AG09309 (cell line): Measurements from ENCODE around the gene CDK14.

Experiments
- DNase-seq: peaks from one replicate; pipeline ENCODE4 v3.0.0-alpha.2; 2010; ENCODE audit warnings: low read depth
- H3K4me3 ChIP-seq: 2 replicates; pipeline ENCODE4 v1.5.1; 2011; ENCODE audit warnings: mild to moderate bottlenecking, low read depth, low read length, moderate library complexity; ENCODE audit not compliant: control insufficient read depth
- TF ChIP-seq, protein P1 (sequence below): IDR thresholded peaks from 2 replicates; pipeline ENCODE4 v1.5.1; 2011; ENCODE audit warnings: mild to moderate bottlenecking, low read depth, low read length, inconsistent platforms; ENCODE audit not compliant: insufficient read depth, control insufficient read depth; ENCODE audit errors: missing control alignments

Gene CDK14

DNA sequence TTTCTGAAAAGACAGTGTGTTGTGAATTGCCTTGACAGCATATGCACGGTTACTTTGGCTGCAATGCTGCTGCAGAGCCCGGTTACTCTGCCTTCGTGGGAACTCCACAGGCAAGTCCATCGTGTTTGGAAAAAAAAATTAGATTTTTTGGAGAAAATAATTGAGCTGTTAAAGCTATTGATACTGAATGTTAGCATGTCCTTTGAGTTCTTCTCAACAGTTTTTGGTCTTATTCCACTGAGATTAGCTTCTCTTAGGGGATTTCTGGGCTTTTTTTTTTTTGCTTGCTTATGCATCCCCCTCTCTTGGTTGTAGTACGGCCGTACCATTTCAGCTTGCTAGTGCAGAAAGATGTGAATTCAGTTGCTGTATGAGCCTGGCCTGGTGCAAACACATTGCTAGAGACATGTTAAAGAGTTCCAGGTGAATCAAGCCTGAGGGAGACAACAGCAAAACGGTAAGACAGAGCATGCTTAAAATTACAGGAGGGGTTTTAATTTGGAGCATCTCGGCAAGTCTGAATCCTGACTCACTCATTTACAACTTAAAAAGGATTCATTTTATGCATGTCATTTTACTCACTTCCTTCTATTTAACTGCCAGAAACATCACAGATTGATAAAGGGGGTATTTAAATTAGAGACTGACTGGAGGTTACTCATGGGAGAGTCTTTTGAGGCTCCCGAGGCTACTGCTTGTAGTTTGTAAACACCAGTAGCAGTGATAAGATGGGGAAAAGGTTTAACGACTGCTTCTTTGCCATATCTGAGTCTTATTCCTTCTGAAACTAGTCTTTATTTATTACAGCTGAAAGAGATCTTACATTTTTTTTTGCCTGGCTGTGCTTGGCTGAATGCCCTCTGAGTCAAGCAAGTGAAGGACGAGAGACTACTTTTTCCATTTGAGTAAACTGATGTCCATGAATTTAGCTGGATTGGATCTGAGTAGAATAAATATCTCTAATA, 113.7 kb downstream of the CDK14 start:
- no peak overlapping the region for H3K4me3 ChIP-seq
- no peak for DNase-seq
- TF ChIP-seq, protein P1, sequence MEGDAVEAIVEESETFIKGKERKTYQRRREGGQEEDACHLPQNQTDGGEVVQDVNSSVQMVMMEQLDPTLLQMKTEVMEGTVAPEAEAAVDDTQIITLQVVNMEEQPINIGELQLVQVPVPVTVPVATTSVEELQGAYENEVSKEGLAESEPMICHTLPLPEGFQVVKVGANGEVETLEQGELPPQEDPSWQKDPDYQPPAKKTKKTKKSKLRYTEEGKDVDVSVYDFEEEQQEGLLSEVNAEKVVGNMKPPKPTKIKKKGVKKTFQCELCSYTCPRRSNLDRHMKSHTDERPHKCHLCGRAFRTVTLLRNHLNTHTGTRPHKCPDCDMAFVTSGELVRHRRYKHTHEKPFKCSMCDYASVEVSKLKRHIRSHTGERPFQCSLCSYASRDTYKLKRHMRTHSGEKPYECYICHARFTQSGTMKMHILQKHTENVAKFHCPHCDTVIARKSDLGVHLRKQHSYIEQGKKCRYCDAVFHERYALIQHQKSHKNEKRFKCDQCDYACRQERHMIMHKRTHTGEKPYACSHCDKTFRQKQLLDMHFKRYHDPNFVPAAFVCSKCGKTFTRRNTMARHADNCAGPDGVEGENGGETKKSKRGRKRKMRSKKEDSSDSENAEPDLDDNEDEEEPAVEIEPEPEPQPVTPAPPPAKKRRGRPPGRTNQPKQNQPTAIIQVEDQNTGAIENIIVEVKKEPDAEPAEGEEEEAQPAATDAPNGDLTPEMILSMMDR = no peak

DNA sequence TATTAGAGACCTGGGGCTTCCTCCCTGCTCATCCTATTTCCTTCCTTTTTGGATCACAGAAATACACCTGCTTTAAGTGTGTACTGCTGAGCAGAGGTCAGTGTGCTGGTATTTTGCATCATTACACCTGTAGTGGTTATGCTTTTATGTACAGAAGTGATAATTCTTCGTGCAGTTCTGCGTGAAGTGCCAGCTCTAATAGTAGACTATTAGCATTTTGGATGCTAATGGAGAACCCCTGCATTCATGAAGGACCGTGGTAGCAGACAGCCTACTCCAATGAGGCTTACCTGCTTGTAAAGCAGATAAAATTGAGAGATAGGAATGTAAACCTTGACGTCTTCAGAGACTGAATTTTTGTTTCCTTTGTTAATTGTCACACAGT, 114.3 kb downstream of the CDK14 start:
- TF ChIP-seq, protein P1 = no peak
- H3K4me3 ChIP-seq = no peak overlapping the region
- no peak for DNase-seq

DNA sequence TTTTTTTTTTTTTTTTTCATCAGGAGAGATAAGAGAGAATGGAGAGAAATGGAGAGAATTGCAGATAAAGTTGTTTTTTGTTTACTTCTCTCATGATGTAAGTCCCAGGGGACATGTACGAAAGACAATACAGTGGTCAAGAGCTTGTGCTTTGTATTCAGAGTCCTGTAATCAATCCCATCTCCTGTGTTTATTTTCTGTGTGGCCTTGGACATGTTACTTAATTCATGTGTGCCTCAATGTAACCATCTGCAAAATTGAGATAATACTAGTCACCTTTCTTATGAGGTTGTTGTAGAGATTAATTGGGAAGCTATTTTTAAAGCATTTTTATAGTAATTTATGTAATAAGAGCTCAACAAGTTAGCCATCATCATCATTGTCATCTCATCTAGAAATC, 117.5 kb downstream of the CDK14 start:
- no peak overlapping the region for H3K4me3 ChIP-seq
- DNase-seq = no peak

DNA sequence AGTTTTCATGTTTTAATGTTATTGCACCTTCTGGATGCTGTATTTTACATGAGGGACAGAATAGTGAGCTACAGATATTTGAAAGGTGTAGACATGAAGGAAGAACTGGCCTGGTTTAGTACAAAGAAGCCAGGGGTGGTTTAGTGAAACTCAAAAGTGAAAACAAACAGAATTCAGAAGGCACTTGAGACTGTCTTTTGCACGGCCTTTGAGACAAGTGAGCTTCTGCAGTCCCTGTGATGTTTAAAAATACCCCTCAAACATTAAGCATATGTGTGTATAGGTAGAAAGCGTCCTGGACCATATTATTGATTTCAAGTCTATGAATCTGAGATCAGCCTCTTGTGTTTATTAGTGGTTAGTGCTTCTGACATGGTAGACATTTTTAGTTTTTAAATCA, 118.9 kb downstream of the CDK14 start:
- H3K4me3 ChIP-seq = no peak overlapping the region
- DNase-seq = no peak
- TF ChIP-seq, protein P1 = no peak

More for the DNA sequence above, 117.5 kb downstream of the CDK14 start:
- TF ChIP-seq, protein P1 = no peak

DNA sequence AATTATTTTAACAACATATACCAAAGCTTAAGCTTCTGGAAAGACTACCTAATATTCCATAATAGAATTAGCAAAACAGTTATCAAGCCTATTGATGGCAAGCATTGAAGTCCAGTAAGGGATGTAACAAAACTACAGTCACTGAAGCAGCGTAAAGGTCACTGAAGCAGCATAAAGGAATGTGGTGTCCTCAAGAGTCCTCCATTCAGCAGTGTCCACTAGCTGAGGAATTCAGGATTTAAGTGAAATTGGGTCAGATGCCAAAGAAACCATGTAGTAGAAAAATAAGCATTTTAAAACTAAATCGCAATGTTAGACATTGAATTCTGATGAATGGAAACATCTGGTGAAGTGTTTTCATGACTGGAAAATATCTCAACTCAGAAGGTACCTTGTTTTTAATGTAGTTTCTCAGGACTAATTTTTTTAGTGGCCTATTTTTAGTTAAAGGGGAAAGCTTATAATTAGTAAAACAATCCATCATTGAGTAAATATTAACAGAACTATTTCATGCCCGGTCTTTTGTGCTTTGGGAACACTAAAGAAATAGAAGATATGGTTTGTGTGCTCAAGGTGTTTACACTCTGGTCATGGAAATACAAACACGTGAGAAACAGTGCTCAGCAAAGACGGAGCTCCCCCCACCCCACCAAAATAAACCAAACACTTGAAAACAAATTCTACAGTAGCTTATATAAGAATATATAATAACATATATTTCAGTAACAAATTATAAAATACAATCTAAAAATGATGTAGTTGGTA, 121.4 kb downstream of the CDK14 start:
- H3K4me3 ChIP-seq = no peak overlapping the region
- no peak for DNase-seq
- TF ChIP-seq, protein P1 = no peak

DNA sequence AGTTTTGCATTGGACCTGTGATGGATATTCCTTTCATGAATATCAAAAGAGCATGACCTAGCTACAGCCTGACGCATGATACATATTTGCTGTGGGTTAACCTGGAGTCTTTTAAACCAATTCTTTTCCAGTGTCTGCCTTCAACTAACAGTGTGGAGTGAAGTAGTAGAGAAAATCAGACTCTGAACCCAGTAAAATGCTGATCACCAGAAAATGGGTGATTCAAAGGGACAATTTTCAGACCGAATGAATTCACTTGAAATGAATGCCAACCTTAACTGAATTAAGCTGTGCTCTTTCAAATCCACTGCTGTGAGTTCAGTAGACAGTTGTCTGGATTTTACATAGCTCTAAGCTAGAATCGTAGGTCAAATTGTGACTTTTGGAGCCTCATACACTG, 123.0 kb downstream of the CDK14 start:
- H3K4me3 ChIP-seq = no peak overlapping the region
- DNase-seq = no peak
- TF ChIP-seq, protein P1 = no peak
